ENCODE measurements around the gene LIMS1.
"Not testable (repeated sequence)": the region's sequence is repeated elsewhere in the genome, so short reads cannot be mapped to it uniquely, and the experiment has no call there.

LIMS1 gene

GRCh38 chr2:108634576-108635160 lies 100.4 kb downstream of the LIMS1 start:
- DNase-seq (ENCODE audit: low read depth in 2 of 2), result no peak

- no peak for DNase-seq (ENCODE audit: low read depth in 2 of 2)
These were observed 101.5 kb downstream of the LIMS1 start for GRCh38 chr2:108635630-108636354.

GRCh38 chr2:108637304-108637669 lies 103.0 kb downstream of the LIMS1 start:
- no peak for DNase-seq (ENCODE audit: low read depth in 2 of 2)

DNA sequence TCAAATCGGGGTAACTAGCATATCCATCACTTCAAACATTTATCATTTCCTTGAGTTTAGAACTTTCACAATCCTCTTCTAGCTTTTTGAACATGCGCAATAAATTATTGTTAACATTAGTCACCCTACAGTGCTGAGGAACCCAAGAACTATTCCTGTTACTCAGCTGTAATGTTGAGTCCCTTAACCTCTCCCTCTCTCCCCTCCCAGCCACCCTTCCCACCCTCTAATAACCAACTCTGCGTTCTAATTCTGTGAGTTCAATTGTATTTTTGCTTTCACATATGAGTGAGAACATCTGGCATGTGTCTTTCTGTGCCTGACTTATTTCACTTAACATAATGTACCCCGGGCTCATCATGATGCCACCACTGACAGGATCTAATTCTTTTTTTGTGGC lies 106.5 kb downstream of the LIMS1 start:
- DNase-seq (ENCODE audit: low read depth in 2 of 2), result no peak

DNA sequence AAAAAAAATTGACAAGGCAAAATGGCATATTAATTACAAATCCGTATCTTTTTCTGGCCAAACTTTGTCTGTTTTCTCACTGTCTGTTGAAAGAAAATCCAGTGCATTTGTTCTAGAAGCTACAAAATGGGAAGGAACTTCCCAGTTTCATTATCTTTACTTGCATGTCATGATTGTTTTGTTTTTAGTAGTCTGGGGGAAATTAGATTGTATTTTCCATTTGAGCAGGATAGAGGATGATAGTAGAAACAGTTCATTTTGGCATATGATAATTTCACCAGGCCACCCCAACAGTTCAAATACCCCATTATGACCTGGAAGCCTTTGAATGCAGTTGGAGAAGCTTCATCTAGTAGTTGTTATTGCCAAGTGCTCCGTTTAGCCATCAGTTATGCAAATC lies 107.5 kb downstream of the LIMS1 start:
- DNase-seq (ENCODE audit: low read depth in 2 of 2), result no peak

GRCh38 chr2:108643261-108643849 lies 109.1 kb downstream of the LIMS1 start:
- DNase-seq (ENCODE audit: low read depth in 2 of 2), result no peak

DNA sequence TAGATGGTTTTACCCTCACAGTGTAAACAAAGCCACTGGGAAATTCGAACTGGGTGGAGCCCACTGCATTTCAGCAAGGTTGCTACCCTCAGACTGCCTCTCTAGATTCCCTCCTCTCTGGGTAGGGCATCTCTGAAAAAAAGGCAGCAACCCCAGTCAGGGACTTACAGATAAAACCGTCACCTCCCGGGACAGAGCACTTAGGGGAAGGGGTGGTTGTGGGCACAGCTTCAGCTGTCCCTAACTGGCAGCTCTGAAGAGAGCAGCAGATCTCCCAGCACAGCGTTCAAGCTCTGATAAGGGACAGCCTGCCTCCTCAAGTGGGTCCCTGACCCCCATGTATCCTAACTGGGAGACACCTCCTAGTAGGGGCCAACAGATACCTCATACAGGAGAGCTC lies 109.6 kb downstream of the LIMS1 start:
- DNase-seq (ENCODE audit: low read depth in 2 of 2), result not testable (repeated sequence)

DNA sequence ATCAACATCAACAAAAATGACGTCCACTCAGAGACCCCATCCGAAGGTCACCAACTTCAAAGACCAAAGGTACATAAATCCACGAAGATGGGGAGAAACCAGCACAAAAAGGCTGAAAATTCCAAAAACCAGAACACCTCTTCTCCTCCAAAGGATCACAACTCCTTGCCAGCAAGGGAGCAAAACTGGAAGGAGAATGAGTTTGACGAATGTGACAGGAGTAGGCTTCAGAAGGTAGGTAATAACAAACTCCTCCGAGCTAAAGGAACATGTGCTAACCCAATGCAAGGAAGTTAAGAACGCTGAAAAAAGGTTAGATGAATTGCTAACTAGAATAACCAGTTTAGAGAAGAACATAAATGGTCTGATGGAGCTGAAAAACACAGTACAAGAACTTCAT lies 110.2 kb downstream of the LIMS1 start:
- not testable (repeated sequence) for DNase-seq (ENCODE audit: low read depth in 2 of 2)

DNA sequence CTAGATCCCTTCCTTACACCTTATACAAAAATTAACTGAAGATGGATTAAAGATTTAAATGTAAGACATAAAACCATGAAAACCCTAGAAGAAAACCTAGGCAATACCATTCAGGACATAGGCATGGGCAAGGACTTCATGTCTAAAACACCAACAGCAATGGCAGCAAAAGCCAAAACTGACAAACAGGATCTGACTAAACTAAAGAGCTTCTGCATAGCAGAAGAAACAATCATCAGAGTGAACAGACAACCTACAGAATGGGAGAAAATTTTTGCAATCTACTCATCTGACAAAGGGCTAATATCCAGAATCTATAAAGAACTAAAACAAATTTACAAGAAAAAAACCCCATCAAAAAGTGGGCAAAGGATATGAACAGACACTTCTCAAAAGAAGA lies 114.5 kb downstream of the LIMS1 start:
- DNase-seq (ENCODE audit: low read depth in 2 of 2), result not testable (repeated sequence)

DNA sequence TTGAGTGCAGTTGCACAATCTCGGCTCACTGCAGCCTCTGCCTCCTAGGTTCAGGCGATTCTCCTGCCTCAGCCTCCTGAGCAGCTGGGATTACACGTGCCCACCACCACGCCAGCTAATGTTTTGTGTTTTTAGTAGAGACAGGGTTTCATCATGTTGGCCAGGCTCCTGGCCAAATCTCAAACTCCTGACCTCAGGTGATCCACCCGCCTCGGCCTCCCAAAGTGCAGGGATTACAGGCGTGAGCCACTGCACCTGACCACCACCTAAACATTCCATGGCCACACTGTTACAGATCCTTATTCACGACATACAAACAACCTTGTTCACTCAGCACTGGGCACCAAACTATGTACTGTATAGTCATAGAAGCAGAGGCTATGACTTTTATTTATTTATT lies 116.2 kb downstream of the LIMS1 start:
- not testable (repeated sequence) for DNase-seq (ENCODE audit: low read depth in 2 of 2)

GRCh38 chr2:108651468-108651867 lies 117.2 kb downstream of the LIMS1 start:
- DNase-seq (ENCODE audit: low read depth in 2 of 2), result not testable (repeated sequence)

DNA sequence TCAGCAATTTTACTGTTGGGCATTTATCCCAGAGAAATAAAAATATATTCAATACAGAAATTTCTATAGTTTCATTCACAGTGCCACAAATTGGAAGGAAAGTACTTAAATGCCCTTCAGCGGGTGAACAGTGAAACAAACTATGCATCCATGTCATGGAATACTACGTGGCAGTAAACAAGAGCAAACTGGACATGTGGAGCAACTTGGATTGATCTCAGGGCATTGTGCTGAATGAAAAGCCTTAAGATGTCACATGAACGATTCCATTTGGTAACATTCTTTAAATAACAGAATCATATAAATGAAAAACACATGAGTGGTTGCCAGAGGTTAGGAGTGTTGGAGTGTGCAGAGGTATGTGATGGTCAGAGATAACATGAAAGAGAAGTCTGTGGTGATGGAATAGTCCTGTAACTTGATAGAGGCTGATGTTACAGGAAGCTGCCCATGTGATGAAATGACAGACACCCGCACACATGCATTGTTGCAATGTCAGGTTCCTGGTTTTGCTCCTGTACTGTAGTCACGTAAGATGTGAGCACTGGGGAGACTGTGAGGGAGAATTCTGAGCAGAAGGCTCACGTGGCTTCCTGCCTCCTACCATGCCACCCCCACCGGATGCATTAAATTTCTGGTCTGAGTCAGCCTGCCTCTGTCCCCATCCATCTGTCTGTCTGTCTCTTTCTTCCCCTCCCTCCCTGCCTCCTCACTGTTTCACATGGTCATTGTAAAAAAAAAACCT lies 118.1 kb downstream of the LIMS1 start:
- peak in 1 of 2 donors; percentile 5 for DNase-seq (ENCODE audit: low read depth in 2 of 2)

- DNase-seq (ENCODE audit: low read depth in 2 of 2), result not testable (repeated sequence)
These were observed 119.2 kb downstream of the LIMS1 start for GRCh38 chr2:108653425-108653824.

GRCh38 chr2:108653849-108654248 lies 119.6 kb downstream of the LIMS1 start:
- not testable (repeated sequence) for DNase-seq (ENCODE audit: low read depth in 2 of 2)

DNA sequence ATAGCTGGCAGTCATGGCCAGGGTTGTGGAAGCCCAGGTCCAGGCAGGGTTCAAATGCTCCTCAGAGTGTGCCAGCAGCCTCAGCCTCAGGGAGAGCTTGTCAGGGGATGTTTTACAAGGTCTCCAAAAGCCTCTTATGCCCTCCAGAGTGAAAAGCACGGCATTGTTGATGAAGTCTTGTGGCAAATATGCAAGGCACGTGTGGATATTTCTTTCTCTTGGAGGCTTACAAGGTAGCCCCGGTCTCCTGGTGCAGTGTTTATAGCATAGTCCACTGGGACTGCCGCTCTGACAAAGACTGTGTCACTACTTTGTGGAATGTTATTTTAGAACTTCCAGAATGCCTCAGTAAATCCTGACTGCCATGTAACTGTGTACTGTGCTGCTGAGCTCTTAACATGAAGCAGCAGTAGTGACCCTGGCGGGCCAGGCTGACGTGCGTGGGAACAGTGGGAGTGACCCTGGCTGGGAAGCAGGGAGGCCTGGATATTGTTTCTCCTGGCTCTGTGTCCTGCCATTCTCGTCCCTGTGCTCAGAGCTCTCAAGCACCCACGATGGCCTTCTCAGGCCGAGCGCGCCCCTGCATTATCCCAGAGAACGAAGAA lies 120.4 kb downstream of the LIMS1 start:
- DNase-seq (ENCODE audit: low read depth in 2 of 2), result not testable (repeated sequence)

- not testable (repeated sequence) for DNase-seq (ENCODE audit: low read depth in 2 of 2)
These were observed 121.0 kb downstream of the LIMS1 start for GRCh38 chr2:108655270-108655669.

DNA sequence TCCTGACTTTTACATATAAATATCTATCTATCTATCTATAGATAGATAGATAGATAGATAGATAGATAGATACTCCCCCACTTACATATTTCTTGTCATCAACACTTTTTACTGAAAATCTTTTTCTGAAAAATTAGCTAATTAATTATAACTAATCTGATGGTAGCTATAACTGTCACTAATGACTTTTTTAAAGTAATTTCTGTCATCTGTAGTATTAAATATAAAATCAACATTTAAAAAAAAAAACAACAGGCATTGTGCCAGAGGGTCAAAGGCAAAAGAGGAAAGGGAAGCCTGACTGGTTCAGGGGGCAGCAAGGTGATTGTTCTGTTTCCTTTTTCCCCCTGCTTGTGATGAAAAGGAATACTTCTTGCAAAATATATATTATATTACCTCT lies 122.0 kb downstream of the LIMS1 start:
- not testable (repeated sequence) for DNase-seq (ENCODE audit: low read depth in 2 of 2)

GRCh38 chr2:108657517-108657916 lies 123.2 kb downstream of the LIMS1 start:
- DNase-seq (ENCODE audit: low read depth in 2 of 2), result not testable (repeated sequence)

- DNase-seq (ENCODE audit: low read depth in 2 of 2), result not testable (repeated sequence)
These were observed 124.3 kb downstream of the LIMS1 start for GRCh38 chr2:108658553-108658952.

DNA sequence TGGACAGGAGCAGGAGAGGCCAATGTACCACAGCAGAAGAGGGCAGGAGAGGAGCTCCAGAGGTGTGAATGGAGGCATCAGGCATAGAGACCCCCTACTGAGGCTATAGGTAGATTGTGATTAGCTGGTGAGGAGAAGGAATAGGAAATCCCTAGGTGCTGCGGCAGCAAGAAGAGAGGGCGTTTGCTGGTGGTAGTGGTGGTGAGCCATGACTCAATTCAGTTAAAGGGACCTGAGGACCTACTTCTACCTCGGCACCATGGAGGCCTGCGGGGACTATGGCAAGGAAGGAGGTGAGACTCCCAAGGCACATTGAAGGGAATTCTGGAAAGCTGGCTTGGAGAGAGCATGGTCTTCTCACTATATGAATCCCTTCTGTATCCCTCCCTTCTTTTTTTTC lies 127.2 kb downstream of the LIMS1 start:
- not testable (repeated sequence) for DNase-seq (ENCODE audit: low read depth in 2 of 2)

- DNase-seq (ENCODE audit: low read depth in 2 of 2), result not testable (repeated sequence)
These were observed 127.9 kb downstream of the LIMS1 start for GRCh38 chr2:108662207-108662612.

GRCh38 chr2:108663346-108663745 lies 129.1 kb downstream of the LIMS1 start:
- DNase-seq (ENCODE audit: low read depth in 2 of 2), result not testable (repeated sequence)
